GM13976 (cell line): ENCODE measurements around the gene COL6A1.
A peak's percentile ranks its signal among the peaks of the same experiment; 100 is the strongest.

Experiments
- DNase-seq: peaks from one replicate; pipeline ENCODE4 v3.0.0; 2012; ENCODE audit warnings: low spot score
- in situ Hi-C: fragments of 300-500 bp; cut with MboI; formaldehyde crosslinking; loops from one replicate; pipeline ENCODE4 v1.12.0; 2022; ENCODE audit warnings: low sequenced_read_pairs, mixed read lengths, inconsistent platforms; ENCODE audit not compliant: unreplicated experiment
- TF ChIP-seq, protein P1 (sequence below): IDR thresholded peaks from 2 replicates; pipeline ENCODE4 v1.5.1; 2012; ENCODE audit warnings: borderline replicate concordance, mild to moderate bottlenecking; ENCODE audit not compliant: insufficient read depth; ENCODE audit errors: extremely low read depth, missing control alignments, control extremely low read depth

The COL6A1 gene

DNA sequence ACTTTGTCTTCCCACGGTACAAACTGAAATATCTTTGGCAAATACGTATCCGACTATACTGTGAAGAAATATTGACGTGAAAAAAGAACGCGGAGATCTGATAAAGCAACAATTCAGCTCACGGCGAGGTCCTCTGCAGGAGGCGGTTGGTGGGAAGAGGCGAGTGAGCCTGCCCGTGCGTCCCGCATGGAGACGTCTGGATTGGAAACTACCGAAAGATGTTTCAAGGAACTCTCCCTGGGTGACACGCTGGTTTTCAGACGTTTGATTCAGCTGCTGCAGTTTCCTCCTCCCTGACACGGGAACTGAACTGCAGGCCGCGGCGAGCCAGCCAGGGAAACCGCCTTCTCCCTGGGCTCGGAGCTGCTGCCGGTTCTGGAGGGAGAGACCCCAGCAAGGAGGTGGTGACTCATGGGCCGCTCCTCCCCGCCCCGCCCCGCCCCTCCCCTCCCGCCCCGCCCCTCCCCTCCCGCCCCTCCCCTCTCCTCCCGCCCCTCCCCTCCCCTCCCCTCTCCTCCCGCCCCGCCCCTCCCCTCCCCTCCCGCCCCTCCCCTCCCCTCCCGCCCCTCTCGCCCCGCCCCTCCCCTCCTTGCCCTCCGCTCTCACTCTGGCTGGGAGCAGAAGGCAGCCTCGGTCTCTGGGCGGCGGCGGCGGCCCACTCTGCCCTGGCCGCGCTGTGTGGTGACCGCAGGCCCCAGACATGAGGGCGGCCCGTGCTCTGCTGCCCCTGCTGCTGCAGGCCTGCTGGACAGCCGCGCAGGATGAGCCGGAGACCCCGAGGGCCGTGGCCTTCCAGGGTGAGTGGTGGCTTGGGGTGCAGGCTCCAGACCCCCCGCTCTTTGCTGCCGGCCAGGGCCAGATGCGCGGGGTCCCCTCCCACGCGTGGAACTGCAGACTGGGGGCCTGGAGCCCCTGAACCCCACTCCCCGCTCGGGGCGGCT lies at the start of gene COL6A1:
TSS of gene COL6A1 (plus strand) at position 620 of the 941 bp plus-strand sequence. CDS start at position 701, 81 bp downstream.
- in situ Hi-C loops, result no loop called here
- TF ChIP-seq, protein P1, sequence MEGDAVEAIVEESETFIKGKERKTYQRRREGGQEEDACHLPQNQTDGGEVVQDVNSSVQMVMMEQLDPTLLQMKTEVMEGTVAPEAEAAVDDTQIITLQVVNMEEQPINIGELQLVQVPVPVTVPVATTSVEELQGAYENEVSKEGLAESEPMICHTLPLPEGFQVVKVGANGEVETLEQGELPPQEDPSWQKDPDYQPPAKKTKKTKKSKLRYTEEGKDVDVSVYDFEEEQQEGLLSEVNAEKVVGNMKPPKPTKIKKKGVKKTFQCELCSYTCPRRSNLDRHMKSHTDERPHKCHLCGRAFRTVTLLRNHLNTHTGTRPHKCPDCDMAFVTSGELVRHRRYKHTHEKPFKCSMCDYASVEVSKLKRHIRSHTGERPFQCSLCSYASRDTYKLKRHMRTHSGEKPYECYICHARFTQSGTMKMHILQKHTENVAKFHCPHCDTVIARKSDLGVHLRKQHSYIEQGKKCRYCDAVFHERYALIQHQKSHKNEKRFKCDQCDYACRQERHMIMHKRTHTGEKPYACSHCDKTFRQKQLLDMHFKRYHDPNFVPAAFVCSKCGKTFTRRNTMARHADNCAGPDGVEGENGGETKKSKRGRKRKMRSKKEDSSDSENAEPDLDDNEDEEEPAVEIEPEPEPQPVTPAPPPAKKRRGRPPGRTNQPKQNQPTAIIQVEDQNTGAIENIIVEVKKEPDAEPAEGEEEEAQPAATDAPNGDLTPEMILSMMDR, result no peak
- DNase-seq, result peak; percentile 81

DNA sequence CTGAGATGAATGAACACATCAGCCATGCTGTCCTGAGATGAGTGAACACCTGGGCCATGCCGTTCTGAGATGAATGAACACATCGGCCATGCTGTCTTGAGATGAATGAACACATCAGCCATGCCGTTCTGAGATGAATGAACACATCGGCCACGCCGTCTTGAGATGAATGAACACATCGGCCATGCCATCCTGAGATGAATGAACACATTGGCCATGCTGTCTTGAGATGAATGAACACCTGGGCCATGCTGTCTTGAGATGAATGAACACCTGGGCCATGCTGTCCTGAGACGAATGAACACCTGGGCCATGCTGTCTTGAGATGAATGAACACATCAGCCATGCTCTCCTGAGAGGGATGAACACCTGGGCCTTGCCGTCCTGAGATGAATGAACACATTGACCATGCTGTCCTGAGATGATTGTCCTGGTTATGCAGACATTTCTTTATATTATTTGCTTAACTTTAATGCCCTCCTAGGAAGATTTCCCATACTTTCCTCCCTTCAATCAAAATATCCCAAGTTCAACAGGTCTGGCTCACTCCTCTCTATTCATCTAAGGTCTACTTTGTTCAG lies 48.6 kb upstream of the COL6A1 start:
- DNase-seq, result no peak
- in situ Hi-C loops, result no loop called here
- TF ChIP-seq, protein P1, result no peak

- TF ChIP-seq, protein P1, result no peak
- DNase-seq, result no peak
- in situ Hi-C loops, result no loop called here
Measured at GRCh38 chr21:45934085-45934484, 47.5 kb upstream of the COL6A1 start.

DNA sequence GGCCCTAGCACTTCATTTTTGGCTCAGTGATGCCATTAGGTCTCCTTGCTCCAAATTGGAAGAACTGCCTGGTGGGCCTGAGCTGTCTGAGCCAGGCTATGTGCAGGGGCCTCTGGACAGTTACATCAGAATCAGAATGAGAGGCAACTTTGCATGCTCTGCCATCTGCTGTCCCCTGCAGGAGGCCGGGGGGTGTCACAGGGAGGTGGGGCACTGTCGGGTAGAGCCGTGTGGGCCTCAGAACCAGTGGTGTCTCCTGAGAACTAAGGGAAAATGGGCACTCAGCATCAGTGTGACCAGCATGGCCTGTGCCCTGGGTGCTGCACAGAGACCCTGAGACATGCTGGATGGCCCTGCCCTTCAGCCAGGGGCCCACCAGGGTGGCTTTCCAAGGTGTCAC lies 47.0 kb upstream of the COL6A1 start:
- in situ Hi-C loops, result no loop called here
- DNase-seq, result no peak
- TF ChIP-seq, protein P1, result no peak

DNA sequence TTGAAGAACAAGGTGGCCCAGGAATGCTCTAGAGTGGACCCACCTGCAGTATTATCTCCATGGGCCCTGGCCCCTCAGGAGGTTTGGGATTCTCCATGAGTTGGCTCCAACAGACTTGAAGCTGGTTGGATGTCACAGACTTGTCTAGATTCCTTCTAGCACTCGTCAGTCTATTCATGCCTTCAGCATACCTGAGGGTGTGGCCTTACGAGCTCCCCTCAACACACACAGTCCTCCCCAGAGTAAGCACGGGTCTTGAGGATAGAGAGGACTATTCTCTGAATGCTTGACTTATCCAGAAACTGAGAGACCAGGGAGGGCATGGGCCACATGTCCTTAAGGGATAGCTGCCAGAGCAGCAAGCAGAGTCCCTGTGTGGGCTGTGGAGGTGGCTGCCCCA lies 45.9 kb upstream of the COL6A1 start:
- in situ Hi-C loops, result no loop called here
- no peak for DNase-seq
- TF ChIP-seq, protein P1, result no peak

- in situ Hi-C loops, result no loop called here
- DNase-seq, result no peak
- TF ChIP-seq, protein P1, result no peak
Measured at GRCh38 chr21:45937721-45938452, 43.7 kb upstream of the COL6A1 start.
